Measurements from ENCODE around the gene TOR1AIP2.
A peak's percentile ranks its signal among the peaks of the same experiment; 100 is the strongest.

- TF ChIP-seq, protein P1, sequence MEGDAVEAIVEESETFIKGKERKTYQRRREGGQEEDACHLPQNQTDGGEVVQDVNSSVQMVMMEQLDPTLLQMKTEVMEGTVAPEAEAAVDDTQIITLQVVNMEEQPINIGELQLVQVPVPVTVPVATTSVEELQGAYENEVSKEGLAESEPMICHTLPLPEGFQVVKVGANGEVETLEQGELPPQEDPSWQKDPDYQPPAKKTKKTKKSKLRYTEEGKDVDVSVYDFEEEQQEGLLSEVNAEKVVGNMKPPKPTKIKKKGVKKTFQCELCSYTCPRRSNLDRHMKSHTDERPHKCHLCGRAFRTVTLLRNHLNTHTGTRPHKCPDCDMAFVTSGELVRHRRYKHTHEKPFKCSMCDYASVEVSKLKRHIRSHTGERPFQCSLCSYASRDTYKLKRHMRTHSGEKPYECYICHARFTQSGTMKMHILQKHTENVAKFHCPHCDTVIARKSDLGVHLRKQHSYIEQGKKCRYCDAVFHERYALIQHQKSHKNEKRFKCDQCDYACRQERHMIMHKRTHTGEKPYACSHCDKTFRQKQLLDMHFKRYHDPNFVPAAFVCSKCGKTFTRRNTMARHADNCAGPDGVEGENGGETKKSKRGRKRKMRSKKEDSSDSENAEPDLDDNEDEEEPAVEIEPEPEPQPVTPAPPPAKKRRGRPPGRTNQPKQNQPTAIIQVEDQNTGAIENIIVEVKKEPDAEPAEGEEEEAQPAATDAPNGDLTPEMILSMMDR (IDR thresholded peaks at IDR 0.05), result no peak
- peak in 1 of 2 donors; percentile 65 for TF ChIP-seq POLR2A (IDR thresholded peaks at IDR 0.05)
These were observed 1.3 kb downstream of the TOR1AIP2 start for GRCh38 chr1:179876300-179876715.
